OCI-LY7 (cell line): Measurements from ENCODE around the gene CFAP100. TPM values are rescaled to one million over a fixed set of nuclear protein-coding genes. Genes with fewer than 3 reads are reported as not detected.

Source experiments
- BruUV-seq: library from RNA; stranded (reverse); fragments of 400-500 nt; replicated peaks from 2 replicates; lab custom pipeline; 2021; lab: Mats Ljungman, UMichigan
- CTCF ChIA-PET: fragments of 300-600 bp; sonication (Branson Sonifier 250); formaldehyde crosslinking; loops from one replicate; lab custom pipeline; 2022; ENCODE audit warnings: antibody characterized with exemption; ENCODE audit not compliant: unreplicated experiment; lab: Charles Lee
- POLR2A ChIA-PET: fragments of 300-600 bp; sonication (Branson Sonifier 250); formaldehyde crosslinking; loops from one replicate; lab custom pipeline; 2022; ENCODE audit warnings: antibody characterized with exemption; lab: Charles Lee
- DNase-seq: peaks from one replicate; pipeline ENCODE4 v3.0.0-alpha.2; 2015; ENCODE audit warnings: low spot score
- H2AFZ ChIP-seq: fragments of 200-600 bp; sonication (generic), shearing (Covaris generic); 2 replicates; pipeline ENCODE4 v1.6.1; 2014; ENCODE audit warnings: mild to moderate bottlenecking, antibody characterized with exemption, low read length, moderate library complexity
- H3K27ac ChIP-seq: fragments of 200-600 bp; sonication (generic); 2 replicates; pipeline ENCODE4 v1.5.1; 2014; ENCODE audit warnings: mixed run types, low read depth, mild to moderate bottlenecking, moderate library complexity, low read length, inconsistent platforms; ENCODE audit not compliant: poor library complexity, severe bottlenecking
- H3K36me3 ChIP-seq: fragments of 200-600 bp; sonication (generic); 2 replicates; pipeline ENCODE4 v1.6.1; 2014; ENCODE audit warnings: mild to moderate bottlenecking, antibody characterized with exemption, low read length, moderate library complexity, mixed read lengths; ENCODE audit not compliant: insufficient read depth
- H3K4me1 ChIP-seq: fragments of 200-600 bp; sonication (generic); 2 replicates; pipeline ENCODE4 v1.5.1; 2014; ENCODE audit warnings: mild to moderate bottlenecking, low read length; ENCODE audit not compliant: insufficient read depth, poor library complexity, severe bottlenecking
- H3K4me2 ChIP-seq: fragments of 200-600 bp; sonication (generic); 2 replicates; pipeline ENCODE4 v1.6.1; 2014; ENCODE audit warnings: mild to moderate bottlenecking, low read length
- H3K4me3 ChIP-seq: fragments of 200-600 bp; sonication (generic); 2 replicates; pipeline ENCODE4 v1.5.1; 2014; ENCODE audit warnings: mild to moderate bottlenecking, low read depth, low read length; ENCODE audit not compliant: poor library complexity, severe bottlenecking
- H3K79me2 ChIP-seq: fragments of 200-600 bp; sonication (generic); 2 replicates; pipeline ENCODE4 v1.6.1; 2016; ENCODE audit warnings: low read depth, mild to moderate bottlenecking, low read length, moderate library complexity, mixed read lengths; ENCODE audit not compliant: insufficient read depth
- H3K9me2 ChIP-seq: fragments of 200-600 bp; sonication (generic); 2 replicates; pipeline ENCODE4 v1.6.1; 2016; ENCODE audit warnings: mild to moderate bottlenecking, low read length, mixed read lengths; ENCODE audit not compliant: insufficient read depth
- H3K9me3 ChIP-seq: fragments of 200-600 bp; sonication (generic); 2 replicates; pipeline ENCODE4 v1.6.1; 2014; ENCODE audit warnings: mild to moderate bottlenecking, mixed run types, low read length, mixed read lengths
- H4K20me1 ChIP-seq: fragments of 200-600 bp; sonication (generic); 2 replicates; pipeline ENCODE4 v1.6.1; 2014; ENCODE audit warnings: mild to moderate bottlenecking, antibody characterized with exemption, low read length, moderate library complexity, mixed read lengths; ENCODE audit not compliant: insufficient read depth
- CTCF ChIP-seq: fragments of 200-600 bp; sonication (generic); conservative IDR thresholded peaks from 2 replicates; pipeline ENCODE4 v1.5.1; 2014; ENCODE audit warnings: mild to moderate bottlenecking, antibody characterized with exemption, low read length, moderate library complexity, mixed read lengths
- EZH2phosphoT487 ChIP-seq: fragments of 200-600 bp; sonication (generic); IDR thresholded peaks from 2 replicates; pipeline ENCODE4 v1.6.1; 2018; ENCODE audit warnings: low read depth, borderline replicate concordance, mild to moderate bottlenecking, mixed run types, antibody characterized with exemption, low read length, moderate library complexity, mixed read lengths
- intact Hi-C: fragments of 100-400 bp; cut with micrococcal nuclease; formaldehyde crosslinking; loops from one replicate; pipeline ENCODE4 v1.10.0; 2022; ENCODE audit not compliant: unreplicated experiment
- total RNA-seq, 2 experiments: library from RNA; depleted of rRNA in 1 of 2; stranded (reverse); fragments of >200 nt in 1 of 2; shearing (Covaris generic) in 1 of 2; gene quantifications; 2 replicates each; pipeline ENCODE4 v1.2.3, GENCODE V29; 2014 to 2022

CFAP100 gene
- total RNA-seq, 2 experiments from 2014 or later, result not detected

- no peak for DNase-seq
Measured at GRCh38 chr3:126450219-126450618, 55.5 kb downstream of the CFAP100 start.

GRCh38 chr3:126450744-126451143 lies 56.0 kb downstream of the CFAP100 start:
- no peak for DNase-seq
- BruUV-seq, result no TSS peak
- Histone ChIP-seq H3K36me3 (peaks cover 47% of the 10 kb centered on the region; the same call in 1 of the 2 replicates), H2AFZ (no peak overlapping the region), H3K4me2 (no peak overlapping the region), H3K4me3 (no peak overlapping the region), H3K4me1 (no peaks in the 10 kb centered on the region), H3K27ac (no peak overlapping the region), H4K20me1 (peaks cover 8% of the 10 kb centered on the region; the same call in 1 of the 2 replicates), H3K9me3 (no peaks in the 10 kb centered on the region), H3K9me2 (no peaks in the 10 kb centered on the region), H3K79me2 (no peaks in the 10 kb centered on the region)
- no peak for TF ChIP-seq EZH2phosphoT487
- TF ChIP-seq CTCF, result no peak
- intact Hi-C loops, result no loop called here
- POLR2A ChIA-PET, result interaction anchor here (1.0 kb wide), 1 partner anchor 12 kb away, joined by 3 read pairs; no protein-coding TSS in a partner anchor
- CTCF ChIA-PET, result interaction anchor here (0.6 kb wide), 1 partner anchor 447 kb away, joined by 3 read pairs; no protein-coding TSS in a partner anchor

More at GRCh38 chr3:126450219-126450618, 55.5 kb downstream of the CFAP100 start:
- Histone ChIP-seq H3K9me2 (no peaks in the 10 kb centered on the region), H2AFZ (no peak overlapping the region), H3K4me2 (no peak overlapping the region), H3K9me3 (no peaks in the 10 kb centered on the region), H3K27ac (no peak overlapping the region), H4K20me1 (peaks cover 8% of the 10 kb centered on the region; the same call in 1 of the 2 replicates), H3K4me3 (no peak overlapping the region), H3K79me2 (no peaks in the 10 kb centered on the region), H3K4me1 (no peaks in the 10 kb centered on the region), H3K36me3 (peaks cover 43% of the 10 kb centered on the region; the same call in 1 of the 2 replicates)
- TF ChIP-seq CTCF (no peak), EZH2phosphoT487 (no peak)
- POLR2A ChIA-PET, result no interaction called here
- CTCF ChIA-PET, result no interaction called here
- intact Hi-C loops, result no loop called here
- BruUV-seq, result no TSS peak

DNA sequence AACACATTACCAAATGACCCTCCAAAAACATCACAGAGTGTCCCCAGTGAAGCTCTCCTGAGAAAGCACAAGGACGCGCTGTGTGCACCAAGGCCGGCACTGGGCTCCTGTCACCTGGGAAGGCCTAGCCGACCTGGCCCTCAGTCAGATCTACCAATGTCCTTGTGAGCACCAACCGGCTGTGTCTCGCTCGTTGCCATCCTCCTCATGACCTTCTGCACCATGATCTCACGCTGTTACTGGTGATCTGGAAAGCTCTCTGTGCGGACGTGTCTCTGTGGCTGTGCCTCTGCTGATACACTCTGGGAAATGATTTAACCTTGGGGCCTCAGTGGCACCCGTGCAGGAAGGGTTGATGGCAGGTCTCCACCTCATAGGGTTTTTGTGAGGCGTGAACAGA lies 56.8 kb downstream of the CFAP100 start:
- H3K9me2 ChIP-seq, result no peaks in the 10 kb centered on the region
- ChIA-PET POLR2A (interaction anchor here (0.6 to 1.0 kb wide), 2 partner anchors 13 to 44 kb away, joined by 3 read pairs; no protein-coding TSS in a partner anchor), CTCF (interaction anchor here (0.6 kb wide), 1 partner anchor 446 kb away, joined by 3 read pairs; no protein-coding TSS in a partner anchor)
- intact Hi-C loops, result no loop called here
- no peak overlapping the region for H3K4me3 ChIP-seq
- no peak overlapping the region for H3K27ac ChIP-seq
- H3K4me2 ChIP-seq, result no peak overlapping the region
- H3K4me1 ChIP-seq, result no peaks in the 10 kb centered on the region
- BruUV-seq, result no TSS peak
- peaks cover 8% of the 10 kb centered on the region; the same call in 1 of the 2 replicates for H4K20me1 ChIP-seq
- DNase-seq, result no peak
- no peaks in the 10 kb centered on the region for H3K79me2 ChIP-seq
- H3K36me3 ChIP-seq, result peaks cover 54% of the 10 kb centered on the region
- H2AFZ ChIP-seq, result no peak overlapping the region
- no peak for TF ChIP-seq CTCF
- TF ChIP-seq EZH2phosphoT487, result no peak
- no peaks in the 10 kb centered on the region for H3K9me3 ChIP-seq
